GM19467 (cell line): Measurements from ENCODE around the gene ZNF319.
"Not testable (repeated sequence)": the region's sequence is repeated elsewhere in the genome, so short reads cannot be mapped to it uniquely, and the experiment has no call there.

Experiments used
- ATAC-seq: cut with Tn5 transposase; IDR thresholded peaks from one replicate; pipeline ENCODE4 v1.9.1; 2021; ENCODE audit warnings: mild to moderate bottlenecking, moderate library complexity; ENCODE audit not compliant: unreplicated experiment

ZNF319 gene

DNA sequence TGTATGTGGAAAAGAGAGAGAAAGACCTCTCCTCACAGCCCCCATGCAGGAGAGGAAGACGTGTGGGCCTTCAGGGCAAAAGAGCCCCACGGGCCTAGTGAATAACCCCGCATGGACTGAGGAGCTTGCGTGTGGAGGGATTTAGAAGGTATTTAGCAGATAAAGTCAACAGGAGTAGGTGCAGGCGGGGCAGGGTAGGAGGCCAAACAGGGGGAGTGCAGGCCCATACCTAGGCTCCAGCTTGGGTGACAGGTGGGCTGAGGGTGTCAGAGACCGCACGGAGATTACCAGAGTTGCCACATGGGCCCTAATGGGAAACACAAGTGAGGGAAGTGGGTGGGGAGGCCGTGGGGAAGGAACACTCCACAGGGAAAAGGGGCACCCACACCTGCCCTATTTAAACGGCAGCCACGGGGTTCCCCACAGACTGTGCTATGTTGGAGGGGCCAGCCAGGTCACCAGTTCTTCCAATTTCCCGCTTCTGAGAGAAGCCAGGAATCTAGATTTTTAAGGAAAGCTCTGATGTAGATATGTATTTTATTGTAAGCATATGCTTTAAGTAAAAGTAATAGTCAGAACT lies 21.4 kb downstream of the ZNF319 start:
- ATAC-seq, result no peak

DNA sequence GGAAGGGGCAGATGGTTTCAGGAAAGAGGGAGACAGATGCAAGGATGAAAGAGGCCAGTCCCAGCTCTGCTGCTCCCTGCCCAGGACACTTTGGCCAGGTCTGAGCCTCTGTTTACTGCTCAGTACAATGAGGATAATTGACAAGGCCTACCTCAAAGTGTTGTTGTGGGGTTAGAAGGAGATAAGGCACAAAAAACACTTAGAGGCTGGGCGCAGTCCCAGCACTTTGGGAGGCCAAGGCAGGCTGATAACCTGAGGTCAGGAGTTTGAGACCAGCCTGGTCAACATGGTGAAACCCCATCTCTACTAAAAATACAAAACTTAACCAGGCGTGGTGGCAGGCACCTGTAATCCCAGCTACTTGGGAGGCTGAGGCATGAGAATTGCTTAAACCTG lies 22.4 kb downstream of the ZNF319 start:
- not testable (repeated sequence) for ATAC-seq

DNA sequence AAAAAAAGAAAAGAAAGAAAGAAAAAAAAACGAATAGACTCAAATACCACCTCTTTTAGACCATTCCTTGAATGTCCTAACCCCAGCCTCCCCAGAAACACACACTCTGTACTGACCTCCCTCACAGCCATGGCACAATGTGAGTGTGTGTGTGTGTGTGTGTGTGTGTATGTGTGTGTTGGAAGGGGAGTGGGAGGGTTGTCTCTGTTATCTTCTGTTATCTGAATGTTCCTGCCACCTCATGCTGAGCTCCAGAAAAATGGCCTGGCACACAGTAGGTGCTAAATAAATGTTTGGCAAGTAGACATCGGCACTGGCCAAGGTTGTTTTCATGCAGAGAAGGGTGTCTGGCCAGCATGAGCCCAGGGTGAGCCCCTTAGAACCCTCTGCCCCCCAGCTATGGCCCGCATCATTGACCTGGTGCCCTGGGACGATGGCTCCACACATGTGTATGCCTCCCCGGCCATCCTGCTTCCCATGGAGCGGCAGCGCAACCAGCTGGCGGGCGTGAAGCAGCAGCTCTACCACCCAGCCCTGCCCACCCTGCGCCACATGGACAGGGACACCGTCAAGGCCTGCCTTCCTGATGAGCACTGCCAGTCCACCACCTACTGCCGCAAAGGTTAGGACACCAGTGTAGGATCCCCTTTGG lies 22.9 kb downstream of the ZNF319 start:
- ATAC-seq, result no peak

DNA sequence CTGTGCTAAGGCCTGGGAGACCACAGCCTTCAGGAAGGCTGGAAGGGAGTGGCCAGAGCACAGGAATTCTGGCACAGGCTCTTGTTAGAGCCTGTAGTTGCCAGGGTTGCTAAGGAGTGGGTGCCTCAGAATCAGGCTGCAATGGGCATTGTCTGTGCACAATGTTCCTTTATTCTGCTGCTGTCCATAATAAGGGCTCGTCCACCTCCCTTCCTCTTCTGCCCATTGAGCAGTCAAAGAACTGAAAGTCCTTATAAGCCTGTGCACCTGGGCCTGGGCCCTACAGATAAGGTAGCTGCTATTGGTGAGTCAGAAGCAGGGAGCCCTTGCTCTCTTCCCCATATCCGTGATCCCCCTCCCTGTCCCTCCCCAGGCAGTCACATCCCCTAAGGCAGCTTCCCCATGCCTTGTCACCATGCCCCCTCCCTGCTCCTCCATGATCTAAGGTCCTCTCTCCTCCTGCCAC lies 24.1 kb downstream of the ZNF319 start:
- ATAC-seq, result no peak

DNA sequence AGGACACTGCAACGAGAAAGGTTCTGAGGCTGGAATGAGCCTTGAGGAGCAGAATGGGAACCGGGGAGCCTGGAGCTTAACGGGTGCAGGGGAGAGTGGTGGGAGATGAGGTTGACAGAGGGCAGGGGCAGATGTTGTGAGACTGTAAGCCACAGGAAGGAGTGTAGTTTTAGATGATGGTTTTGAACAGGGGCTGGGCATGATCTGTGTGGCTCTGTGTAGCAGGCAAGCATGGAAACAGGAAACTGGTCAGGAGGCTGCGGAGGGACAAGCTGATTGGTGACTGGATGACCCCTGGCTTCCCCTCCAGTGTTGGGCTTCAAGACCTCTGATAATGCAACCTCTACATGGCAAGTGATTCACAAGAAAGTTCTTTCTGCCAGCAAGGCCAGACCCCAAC lies 28.2 kb downstream of the ZNF319 start:
- ATAC-seq, result no peak

DNA sequence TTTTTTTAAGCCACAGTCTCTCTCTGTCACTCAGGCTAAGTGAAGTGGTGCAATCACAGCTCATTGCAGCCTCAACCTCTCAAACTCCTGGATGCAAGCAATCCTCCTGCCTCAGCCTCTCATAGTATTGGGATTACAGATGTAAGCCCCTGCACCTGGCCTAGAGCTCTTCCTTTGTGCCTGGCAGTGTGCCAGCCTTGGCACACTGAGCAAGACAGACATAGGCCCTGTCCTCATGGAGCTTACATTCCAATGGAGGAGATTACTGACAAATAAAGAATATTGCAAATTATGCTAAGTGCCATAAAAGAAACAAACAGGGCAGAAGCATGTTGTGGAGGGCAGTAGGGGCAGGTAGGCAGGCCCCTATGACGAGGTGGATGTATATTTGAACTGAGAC lies 28.6 kb downstream of the ZNF319 start:
- no peak for ATAC-seq

DNA sequence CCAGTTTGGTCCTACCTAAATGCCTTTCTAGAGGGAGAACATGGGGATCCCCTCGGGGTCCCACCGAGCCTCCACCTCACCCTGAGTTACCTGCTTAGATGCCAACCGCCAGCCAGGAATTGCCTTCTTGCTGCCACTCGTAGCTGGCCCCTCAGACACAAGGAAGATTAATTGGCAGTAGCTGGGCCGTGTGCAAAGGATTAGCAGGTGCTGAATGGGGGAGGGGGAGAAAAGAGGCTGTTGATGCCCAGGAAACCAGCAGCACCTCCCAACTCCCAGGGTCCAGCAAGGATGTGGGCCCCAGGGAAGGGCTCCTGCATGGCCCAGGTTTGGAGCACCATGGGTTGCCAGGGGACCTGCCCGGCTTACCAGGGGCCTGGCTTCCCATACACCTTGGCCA lies 29.5 kb downstream of the ZNF319 start, which contains the start of gene CNGB1:
Gene CNGB1 (minus strand): TSS at position 159 of the 400 bp plus-strand sequence. CDS start 3,842 bp downstream, outside the sequence.
- no peak for ATAC-seq

DNA sequence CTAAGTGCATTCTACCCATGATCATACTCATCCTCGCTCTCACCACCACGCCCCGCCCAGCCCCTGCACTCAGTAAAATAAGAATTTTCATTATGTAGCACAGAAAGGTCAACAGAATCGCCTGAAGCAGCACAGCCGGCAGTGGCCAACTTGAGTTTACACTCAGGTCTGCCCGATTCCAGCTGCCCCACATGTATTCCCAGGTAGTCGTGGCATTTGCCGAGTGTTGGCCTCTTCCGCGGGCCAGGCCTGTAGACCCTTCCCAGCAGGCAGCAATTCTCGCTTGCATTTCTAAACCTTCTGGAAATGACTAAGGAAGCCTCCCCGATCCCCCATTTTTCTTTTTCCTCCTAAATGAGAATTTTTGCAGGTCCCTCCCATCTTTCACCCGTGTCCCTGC lies 30.2 kb downstream of the ZNF319 start:
- ATAC-seq, result no peak

DNA sequence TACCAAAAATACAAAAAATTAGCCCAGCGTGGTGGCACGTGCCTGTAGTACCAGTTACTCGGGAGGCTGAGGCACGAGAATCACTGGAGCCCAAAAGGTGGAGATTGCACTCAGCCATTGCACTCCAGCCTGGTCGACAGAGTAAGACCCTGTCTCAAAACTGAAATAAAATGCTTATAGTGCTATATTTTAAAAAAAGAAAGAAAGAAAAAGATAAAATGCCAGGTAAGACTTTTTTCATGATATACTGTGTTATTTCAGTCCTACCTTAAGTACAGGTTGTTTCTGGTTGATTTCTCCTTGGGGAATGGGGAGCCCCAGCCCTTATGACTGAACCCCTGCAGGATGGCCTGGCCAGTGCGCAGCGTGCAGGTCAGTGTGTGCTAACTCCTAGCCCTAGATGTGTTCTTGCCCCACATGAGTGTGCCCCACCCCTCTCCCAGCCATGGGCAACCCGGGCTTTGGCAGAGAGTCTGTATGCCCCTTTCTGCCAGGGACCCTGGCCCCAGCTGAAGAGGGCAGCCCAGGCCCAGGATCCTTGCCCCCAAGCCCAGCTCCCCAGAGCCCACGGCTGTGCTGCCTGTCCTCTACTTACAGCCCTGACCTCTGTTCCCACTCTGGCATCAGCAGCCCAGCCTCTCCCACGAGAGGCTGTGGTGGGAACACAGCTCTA lies 30.9 kb downstream of the ZNF319 start:
- ATAC-seq, result no peak

DNA sequence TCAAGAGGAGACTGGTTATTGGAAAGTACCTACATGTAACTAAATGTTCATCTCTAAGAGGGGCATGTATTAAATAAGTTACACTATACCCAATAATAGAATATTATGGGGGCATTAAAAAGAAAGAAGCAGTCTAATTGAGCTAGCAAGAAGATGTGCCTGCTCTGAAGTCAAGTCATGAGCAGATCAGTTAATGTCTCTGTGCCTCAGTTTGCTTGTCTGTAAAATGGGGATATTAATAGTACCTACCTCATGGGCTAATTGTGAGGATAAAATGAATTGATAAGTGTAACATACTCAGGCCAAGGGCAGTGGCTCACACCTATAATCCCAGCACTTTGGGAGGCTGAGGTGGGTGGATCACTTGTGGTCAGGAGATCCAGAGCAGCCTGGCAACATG lies 32.6 kb downstream of the ZNF319 start:
- ATAC-seq, result no peak

DNA sequence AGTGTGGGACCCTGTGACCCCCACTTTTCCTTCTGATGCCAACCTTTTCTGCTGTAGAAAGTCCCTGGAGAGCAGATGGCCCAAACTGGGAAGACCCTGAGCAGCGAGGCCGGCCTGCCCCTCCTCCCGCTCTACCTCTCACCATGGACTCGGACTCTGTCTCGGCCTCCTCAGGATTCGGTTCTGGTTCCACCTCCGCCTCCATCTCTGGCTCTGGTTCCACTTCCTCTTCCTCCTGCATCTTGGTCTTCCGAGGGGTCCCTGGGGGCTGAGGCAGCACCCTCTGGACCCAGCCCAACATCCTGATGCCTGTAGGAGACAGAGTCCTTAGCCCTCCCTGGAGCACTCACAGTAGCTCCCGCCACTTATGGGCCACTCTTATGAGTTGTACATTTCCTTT lies 33.5 kb downstream of the ZNF319 start:
- no peak for ATAC-seq

DNA sequence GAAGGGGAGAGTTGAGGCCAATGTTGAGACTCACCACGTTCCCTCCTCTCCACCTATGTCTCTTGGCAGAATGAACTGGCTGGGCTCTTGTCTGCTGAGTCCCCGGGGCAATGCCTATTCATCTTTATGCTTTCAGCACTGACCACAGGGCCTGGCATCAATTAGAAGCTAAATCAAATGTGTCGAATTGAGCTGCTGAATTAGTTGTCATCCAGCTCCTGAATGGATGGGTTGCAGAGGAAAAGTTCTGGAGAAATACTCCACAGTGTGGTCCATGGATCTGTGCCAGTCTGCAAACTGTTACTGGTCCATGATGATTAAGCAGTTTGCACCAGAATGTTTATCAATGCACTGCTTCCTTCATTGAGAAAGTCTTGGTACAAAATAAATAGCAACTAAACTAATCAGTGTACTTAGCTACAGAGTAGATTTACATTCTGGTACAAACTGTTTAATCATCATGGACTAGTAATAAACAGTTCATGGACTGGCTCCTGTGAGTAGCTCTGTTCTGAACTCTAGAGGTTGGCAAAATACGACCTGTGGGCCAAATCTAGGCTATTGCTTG lies 34.2 kb downstream of the ZNF319 start:
- no peak for ATAC-seq

DNA sequence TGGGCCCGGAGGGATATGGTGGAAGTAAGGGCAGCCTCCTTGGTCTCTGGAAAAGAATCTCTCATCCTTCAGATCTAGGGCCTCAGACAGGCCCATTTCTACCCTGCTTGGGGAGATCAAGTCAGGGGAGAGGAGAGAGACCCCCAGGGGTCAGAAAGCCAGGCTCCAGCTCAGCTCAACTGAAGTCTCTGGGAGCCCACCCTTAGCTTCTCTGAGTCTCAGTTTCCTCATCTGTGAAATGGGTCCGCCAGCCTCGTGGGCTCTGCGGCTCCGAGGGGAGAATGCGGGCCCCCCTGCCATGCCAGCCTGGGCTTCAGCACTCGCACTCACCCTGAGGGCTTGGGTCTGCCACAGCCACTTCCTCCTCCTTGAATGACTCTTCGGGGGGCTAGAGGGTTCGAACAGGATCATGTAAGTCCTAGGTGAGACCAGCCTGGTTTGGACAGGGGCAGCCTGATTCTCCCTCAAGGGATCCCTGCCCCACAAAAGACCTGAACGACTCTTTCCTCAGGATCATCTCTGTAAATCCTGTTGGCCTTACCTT lies 36.2 kb downstream of the ZNF319 start:
- no peak for ATAC-seq

DNA sequence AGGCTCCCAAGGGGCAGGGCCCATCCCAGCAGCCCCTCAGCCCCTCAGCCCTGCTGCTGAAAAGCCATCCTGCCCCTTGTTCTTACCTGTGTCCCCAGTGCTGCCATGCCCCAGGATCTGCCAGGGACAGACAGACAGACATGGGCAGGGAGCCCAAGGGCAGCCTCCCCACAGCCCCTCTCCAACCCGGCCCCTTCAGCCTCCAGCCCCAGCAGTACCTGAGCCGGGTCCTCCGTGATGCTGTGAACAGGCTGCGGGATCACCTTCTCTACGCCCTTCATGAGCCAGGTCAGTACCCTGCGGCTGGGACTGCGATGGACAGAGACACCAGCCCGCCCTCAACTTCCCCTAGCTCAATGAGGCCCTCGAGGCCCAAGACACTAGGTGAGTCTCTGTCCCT lies 37.7 kb downstream of the ZNF319 start:
- ATAC-seq, result no peak

DNA sequence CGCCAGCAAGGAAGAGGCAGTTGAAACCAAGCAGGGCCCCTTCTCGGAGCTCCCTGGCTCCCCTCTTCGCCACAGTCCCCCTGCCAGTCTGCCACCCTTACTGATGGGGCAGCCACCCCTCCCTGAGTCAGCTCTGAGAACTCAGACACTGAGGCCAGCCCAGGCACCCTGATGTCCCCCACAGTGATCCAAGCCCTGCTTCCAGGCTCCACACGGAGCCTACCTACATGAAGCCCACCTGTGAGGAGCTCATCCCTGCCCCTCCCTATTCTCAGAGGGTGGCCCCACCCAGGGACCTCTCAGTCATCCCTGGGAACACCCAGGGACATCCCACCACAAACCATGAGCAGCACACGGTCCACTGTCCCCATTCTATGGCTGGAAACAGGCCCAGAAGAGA lies 38.4 kb downstream of the ZNF319 start:
- ATAC-seq, result no peak

DNA sequence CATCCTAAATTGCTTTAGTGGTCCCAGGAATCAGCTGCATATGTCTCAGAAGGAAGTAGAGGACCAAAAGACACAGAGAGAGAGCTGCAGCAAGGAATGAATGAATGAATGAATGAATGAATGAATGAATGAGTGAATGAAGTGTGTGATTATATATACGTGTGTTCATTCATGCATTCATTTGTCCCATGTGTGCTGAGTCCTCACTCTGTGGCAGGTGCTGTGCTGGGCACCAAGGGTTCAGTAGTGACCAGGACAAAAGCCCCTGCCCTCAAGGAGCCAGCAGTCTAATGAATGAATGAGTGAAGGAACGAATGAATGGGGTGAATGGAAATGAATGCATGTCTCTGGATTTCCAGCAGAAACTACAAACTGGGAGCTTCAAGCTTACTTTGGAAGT lies 38.9 kb downstream of the ZNF319 start:
- ATAC-seq, result no peak

DNA sequence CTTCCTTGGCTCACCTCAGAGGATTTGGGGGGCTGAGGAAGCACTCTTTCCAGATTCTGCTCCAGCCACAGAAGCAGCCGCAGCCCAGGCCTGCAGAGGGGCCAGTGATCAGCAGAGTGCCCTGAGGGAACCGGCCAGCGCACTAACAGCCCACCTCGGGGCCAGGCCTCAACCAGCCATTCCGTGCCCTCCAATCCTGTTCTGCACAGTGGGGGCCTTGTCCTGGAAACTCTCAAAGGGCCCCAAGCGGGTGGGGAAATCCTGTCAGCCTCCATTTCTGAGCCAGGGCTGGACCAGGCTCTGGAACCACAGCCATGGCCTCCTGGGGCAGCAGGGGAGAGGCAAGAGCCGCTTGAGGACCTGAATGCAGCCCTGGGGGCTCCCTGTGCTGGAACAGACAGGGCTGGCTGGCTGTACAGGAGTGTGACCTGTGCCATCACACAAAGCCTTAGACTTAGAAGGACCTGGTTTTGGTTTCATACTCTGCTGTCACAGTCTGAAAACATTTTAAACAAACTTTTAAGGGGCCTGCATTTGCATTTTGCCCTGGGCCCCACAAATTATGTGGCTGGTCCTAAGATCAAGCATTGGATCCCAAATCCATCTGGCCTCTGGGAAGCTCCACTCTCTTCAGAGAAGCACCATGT lies 39.5 kb downstream of the ZNF319 start:
- no peak for ATAC-seq

DNA sequence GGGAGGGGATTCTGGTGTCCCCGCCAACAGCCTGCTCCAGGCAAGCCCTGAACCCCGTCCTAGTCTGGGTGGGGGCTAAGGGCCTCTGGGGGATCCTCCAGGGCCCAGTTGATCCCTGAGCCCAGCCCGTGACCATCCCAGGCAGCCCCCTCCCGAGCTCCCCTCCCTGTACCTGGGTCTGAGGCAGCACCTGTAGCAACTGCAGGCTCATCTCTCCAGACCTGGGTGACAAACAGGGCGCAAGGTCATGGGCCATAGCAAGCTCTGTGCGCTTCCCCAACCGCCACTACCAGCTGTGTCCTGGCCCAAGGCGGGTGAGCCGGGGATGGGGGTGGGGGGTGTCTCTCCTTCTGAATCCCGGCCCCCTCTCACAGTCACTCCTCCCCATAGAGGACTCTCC lies 40.2 kb downstream of the ZNF319 start:
- no peak for ATAC-seq

DNA sequence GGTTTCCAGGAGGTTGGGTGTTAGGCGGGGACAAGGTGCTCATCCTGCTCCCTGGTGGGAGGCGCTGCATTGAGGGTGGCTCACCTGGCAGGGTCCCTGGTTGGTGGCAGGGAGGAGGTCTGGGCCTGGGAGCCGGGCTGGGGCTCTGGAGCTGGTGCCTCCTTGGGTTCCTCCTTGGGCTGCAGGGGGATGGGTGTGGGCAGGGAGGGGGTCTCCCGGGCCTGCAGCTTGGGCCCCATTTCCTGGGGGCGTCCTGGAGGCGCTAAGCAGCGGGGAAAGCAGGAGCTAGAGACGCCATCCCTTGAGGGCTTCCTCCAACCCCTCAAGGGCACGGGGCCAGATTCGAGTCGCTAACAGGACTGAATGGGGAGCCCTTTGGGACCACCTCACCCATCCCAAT lies 40.7 kb downstream of the ZNF319 start:
- no peak for ATAC-seq

DNA sequence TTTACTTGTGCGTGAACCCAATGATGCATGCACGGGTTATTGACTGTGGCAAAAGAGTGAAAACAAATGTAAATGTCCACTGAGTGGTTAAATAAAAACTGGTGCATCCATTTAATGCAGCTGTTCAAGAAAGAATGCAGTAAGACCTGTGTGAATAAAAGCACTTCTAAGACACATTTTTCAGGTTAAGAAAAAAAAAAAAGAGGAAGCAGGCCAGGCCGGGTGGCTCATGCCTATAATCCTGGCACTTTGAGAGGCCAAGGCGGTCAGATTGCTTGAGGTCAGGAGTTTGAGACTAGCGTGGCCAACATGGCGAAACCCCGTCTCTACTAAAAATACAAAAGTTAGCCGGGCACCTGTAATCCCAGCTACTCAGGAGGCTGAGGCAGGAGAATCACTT lies 41.4 kb downstream of the ZNF319 start:
- ATAC-seq, result no peak

DNA sequence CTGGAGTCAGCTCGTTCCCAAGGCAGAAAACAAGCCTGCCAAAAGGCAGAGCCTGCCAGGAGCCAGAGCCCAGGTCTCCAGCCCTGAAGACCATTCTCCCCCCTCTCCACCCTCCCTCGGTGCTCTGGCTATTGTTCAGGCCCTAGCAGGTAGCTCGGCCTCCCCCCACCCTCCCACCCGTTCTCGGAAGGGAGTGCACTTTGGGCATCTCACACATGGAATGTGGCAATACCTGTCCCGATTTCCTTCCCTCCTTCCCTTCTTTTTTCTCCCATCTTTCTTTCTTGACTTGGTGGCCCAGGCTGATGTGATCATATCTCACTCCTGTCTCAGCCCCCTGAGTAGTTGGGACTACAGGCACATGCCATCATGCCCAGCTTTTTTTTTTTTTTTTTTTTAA lies 41.9 kb downstream of the ZNF319 start:
- ATAC-seq, result no peak
